HEK293 (cell line): ENCODE measurements around the gene C3orf80.

Experiments used
- TF ChIP-seq, protein P1 (sequence below): fragments of 450-650 bp; formaldehyde crosslinking; IDR thresholded peaks from 2 replicates; pipeline ENCODE4 v1.5.1; 2016; ENCODE audit warnings: missing biosample characterization, missing genetic modification characterization
- TF ChIP-seq, protein P2 (sequence below): fragments of 450-650 bp; formaldehyde crosslinking; IDR thresholded peaks from 2 replicates; pipeline ENCODE4 v1.5.1; 2016; ENCODE audit warnings: missing biosample characterization, missing genetic modification characterization

GRCh38 chr3:160210341-160210740, 14.9 kb upstream of the C3orf80 start:
- TF ChIP-seq, protein P1, sequence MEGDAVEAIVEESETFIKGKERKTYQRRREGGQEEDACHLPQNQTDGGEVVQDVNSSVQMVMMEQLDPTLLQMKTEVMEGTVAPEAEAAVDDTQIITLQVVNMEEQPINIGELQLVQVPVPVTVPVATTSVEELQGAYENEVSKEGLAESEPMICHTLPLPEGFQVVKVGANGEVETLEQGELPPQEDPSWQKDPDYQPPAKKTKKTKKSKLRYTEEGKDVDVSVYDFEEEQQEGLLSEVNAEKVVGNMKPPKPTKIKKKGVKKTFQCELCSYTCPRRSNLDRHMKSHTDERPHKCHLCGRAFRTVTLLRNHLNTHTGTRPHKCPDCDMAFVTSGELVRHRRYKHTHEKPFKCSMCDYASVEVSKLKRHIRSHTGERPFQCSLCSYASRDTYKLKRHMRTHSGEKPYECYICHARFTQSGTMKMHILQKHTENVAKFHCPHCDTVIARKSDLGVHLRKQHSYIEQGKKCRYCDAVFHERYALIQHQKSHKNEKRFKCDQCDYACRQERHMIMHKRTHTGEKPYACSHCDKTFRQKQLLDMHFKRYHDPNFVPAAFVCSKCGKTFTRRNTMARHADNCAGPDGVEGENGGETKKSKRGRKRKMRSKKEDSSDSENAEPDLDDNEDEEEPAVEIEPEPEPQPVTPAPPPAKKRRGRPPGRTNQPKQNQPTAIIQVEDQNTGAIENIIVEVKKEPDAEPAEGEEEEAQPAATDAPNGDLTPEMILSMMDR, result no peak
- TF ChIP-seq, protein P2, sequence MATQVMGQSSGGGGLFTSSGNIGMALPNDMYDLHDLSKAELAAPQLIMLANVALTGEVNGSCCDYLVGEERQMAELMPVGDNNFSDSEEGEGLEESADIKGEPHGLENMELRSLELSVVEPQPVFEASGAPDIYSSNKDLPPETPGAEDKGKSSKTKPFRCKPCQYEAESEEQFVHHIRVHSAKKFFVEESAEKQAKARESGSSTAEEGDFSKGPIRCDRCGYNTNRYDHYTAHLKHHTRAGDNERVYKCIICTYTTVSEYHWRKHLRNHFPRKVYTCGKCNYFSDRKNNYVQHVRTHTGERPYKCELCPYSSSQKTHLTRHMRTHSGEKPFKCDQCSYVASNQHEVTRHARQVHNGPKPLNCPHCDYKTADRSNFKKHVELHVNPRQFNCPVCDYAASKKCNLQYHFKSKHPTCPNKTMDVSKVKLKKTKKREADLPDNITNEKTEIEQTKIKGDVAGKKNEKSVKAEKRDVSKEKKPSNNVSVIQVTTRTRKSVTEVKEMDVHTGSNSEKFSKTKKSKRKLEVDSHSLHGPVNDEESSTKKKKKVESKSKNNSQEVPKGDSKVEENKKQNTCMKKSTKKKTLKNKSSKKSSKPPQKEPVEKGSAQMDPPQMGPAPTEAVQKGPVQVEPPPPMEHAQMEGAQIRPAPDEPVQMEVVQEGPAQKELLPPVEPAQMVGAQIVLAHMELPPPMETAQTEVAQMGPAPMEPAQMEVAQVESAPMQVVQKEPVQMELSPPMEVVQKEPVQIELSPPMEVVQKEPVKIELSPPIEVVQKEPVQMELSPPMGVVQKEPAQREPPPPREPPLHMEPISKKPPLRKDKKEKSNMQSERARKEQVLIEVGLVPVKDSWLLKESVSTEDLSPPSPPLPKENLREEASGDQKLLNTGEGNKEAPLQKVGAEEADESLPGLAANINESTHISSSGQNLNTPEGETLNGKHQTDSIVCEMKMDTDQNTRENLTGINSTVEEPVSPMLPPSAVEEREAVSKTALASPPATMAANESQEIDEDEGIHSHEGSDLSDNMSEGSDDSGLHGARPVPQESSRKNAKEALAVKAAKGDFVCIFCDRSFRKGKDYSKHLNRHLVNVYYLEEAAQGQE (tag by site-specific recombination), result no peak
